Esophagus (tissue), 2 donors: ENCODE measurements around the gene CRABP2. TPM values are rescaled to one million over a fixed set of nuclear protein-coding genes. Genes with fewer than 3 reads are reported as not detected.

Experiments used
- H3K27ac ChIP-seq, 2 donors: one replicate each; pipeline ENCODE4 v1.5.1; 2013; ENCODE audit warnings: low read depth in 2 of 2, mild to moderate bottlenecking in 2 of 2, inconsistent platforms in 1 of 2, low read length in 1 of 2, moderate library complexity in 1 of 2
- H3K27me3 ChIP-seq, 2 donors: one replicate each; pipeline ENCODE4 v1.6.1; 2013; ENCODE audit warnings: low read length in 2 of 2, control low read depth in 1 of 2, mild to moderate bottlenecking in 1 of 2; ENCODE audit not compliant: insufficient read depth in 2 of 2, control insufficient read depth in 1 of 2
- H3K36me3 ChIP-seq, 2 donors: one replicate each; pipeline ENCODE4 v1.6.1; 2013; ENCODE audit warnings: low read length in 1 of 2; ENCODE audit not compliant: control insufficient read depth in 2 of 2, insufficient read depth in 2 of 2
- H3K4me1 ChIP-seq, 2 donors: one replicate each; pipeline ENCODE4 v1.6.1; 2013; ENCODE audit warnings: low read length in 1 of 2; ENCODE audit not compliant: control insufficient read depth in 2 of 2, insufficient read depth in 2 of 2
- H3K4me3 ChIP-seq, 2 donors: one replicate each; pipeline ENCODE4 v1.5.1; 2013; ENCODE audit warnings: low read length in 2 of 2, mild to moderate bottlenecking in 2 of 2, low read depth in 1 of 2, moderate library complexity in 1 of 2
- H3K9me3 ChIP-seq, 2 donors: one replicate each; pipeline ENCODE4 v1.6.1; 2013; ENCODE audit warnings: mild to moderate bottlenecking in 2 of 2, low read depth in 1 of 2, low read length in 1 of 2, moderate library complexity in 1 of 2; ENCODE audit not compliant: control insufficient read depth in 2 of 2, insufficient read depth in 1 of 2
- WGBS, 2 donors: extraction: QIAGEN DNeasy Blood & Tissue Kit; methylation state at CpG; one replicate each; pipeline ENCODE4 v1.1.7; 2013; 5-methylcytosine and 5-hydroxymethylcytosine counted together
- polyA plus RNA-seq, 2 donors: library from polyadenylated mRNA; stranded (reverse); fragments of 200-250 nt; gene quantifications; one replicate each; pipeline ENCODE4 v1.2.3, GENCODE V29; 2013
- donor health status: healthy with polysubstance abuse.
- donor health status: Bipolar disorder and iron deficiency.

The CRABP2 gene
- polyA plus RNA-seq, 2 donors = 1,310 to 1,799 TPM

DNA sequence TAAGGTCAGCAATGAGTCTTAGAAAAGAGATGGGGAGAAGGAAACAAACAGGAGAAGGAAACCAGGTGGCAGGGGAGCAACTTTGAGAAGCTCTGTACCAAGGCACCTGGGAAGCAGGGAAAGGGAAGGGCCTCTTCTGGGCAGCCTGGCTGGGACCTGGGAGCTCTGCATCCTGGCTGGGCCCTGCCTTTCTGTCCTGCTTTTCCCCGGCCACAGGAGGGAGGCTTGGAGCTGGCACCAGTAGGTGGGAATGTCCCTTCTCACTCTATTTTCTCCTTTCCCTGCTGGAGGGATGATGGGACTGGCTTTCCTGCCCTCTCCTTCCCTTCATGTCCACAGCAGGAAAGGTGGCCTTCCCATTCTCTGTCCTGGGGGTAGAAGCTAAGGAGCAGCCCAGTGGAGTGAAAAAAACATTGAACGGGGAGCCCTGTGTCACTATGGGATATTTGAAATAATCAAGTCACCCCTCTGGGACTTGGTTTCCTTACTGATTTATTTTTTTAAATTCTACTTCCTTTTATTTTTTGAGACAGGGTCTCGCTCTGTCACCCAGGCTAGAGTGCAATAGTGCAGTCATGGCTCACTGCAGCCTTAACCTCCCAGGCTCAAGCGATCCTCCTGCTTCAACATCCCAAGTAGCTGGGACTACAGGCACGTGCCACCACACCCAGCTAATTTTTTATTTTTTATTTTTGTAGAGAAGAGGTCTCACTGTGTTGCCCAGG lies 23.1 kb downstream of the CRABP2 start:
- no peaks in the 10 kb centered on the region for H3K36me3 ChIP-seq
- no peak overlapping the region for H3K27ac ChIP-seq
- no peaks in the 10 kb centered on the region for H3K27me3 ChIP-seq
- no peak overlapping the region for H3K4me3 ChIP-seq
- no peaks in the 10 kb centered on the region for H3K9me3 ChIP-seq
- peaks cover 0 to 1% of the 10 kb centered on the region in 2 donors for H3K4me1 ChIP-seq
- 59 to 75% methylated on average over 5 of the region's 5 CpGs for WGBS, 2 donors

DNA sequence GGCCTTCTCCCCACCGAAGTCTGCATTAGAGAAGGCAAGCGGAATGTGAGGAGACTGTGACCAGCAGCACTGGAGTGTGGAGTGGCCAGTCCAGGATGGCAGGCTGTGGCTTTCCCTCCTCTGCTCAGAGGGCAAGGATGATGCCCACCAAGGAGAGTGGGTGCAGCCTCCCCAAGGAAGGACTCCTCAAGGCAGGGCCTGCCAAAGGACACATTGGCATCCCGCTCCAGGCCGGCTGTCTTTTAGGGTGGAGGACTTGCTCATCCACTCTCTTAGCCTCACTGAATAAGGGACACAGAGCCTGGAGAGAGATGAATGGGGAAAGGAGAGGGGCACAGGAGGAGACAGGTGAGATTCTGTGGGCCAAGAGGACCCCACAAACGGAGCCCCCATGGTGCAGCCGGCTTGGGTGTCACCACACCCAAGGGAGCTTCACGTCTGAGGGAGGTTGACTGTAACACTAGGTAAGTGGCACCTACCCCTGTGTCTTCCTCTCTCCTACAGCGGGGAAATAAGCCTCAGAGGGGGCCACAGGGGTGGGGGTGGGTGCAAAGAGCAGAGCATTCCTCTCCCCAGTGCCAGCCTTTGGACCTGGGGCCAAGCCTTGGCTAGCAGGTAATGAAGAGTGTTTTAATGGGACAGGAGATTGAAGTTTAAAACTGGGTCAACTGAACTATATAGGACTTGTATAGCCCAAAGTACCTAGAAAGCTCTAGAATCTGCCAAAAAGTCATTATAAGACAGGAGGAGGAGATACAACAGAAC lies 24.0 kb downstream of the CRABP2 start:
- H3K4me1 ChIP-seq = peaks cover 0 to 5% of the 10 kb centered on the region in 2 donors
- no peak overlapping the region for H3K4me3 ChIP-seq
- H3K27me3 ChIP-seq = no peaks in the 10 kb centered on the region
- no peaks in the 10 kb centered on the region for H3K36me3 ChIP-seq
- no peaks in the 10 kb centered on the region for H3K9me3 ChIP-seq
- 77 to 82% methylated on average over 8 of the region's 8 CpGs for WGBS, 2 donors
- no peak overlapping the region for H3K27ac ChIP-seq

DNA sequence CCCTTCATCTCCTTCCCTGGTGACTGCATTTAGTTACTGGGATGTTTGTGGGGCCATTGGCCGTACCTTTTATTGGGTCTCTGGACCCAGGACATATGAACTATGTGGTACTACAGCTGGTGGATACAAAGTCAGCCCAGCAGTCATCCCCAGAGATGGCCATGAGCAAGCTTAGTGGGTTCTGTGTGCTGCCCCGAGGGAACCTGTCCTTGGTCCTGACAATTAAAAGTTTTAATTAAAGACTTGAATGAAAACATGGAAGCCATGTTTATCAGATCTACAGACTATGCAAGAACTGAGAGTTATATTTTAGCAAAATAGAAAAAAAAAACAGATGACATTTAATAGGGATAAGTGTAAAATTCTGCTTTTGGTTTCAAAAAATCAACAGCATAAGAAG lies 25.3 kb downstream of the CRABP2 start:
- H3K9me3 ChIP-seq = no peaks in the 10 kb centered on the region
- no peak overlapping the region for H3K4me3 ChIP-seq
- peaks cover 0 to 6% of the 10 kb centered on the region in 2 donors for H3K27me3 ChIP-seq
- no peak overlapping the region for H3K27ac ChIP-seq
- H3K36me3 ChIP-seq = no peaks in the 10 kb centered on the region
- 51 to 63% methylated on average over 2 of the region's 2 CpGs for WGBS, 2 donors
- peaks cover 0 to 5% of the 10 kb centered on the region in 2 donors for H3K4me1 ChIP-seq

DNA sequence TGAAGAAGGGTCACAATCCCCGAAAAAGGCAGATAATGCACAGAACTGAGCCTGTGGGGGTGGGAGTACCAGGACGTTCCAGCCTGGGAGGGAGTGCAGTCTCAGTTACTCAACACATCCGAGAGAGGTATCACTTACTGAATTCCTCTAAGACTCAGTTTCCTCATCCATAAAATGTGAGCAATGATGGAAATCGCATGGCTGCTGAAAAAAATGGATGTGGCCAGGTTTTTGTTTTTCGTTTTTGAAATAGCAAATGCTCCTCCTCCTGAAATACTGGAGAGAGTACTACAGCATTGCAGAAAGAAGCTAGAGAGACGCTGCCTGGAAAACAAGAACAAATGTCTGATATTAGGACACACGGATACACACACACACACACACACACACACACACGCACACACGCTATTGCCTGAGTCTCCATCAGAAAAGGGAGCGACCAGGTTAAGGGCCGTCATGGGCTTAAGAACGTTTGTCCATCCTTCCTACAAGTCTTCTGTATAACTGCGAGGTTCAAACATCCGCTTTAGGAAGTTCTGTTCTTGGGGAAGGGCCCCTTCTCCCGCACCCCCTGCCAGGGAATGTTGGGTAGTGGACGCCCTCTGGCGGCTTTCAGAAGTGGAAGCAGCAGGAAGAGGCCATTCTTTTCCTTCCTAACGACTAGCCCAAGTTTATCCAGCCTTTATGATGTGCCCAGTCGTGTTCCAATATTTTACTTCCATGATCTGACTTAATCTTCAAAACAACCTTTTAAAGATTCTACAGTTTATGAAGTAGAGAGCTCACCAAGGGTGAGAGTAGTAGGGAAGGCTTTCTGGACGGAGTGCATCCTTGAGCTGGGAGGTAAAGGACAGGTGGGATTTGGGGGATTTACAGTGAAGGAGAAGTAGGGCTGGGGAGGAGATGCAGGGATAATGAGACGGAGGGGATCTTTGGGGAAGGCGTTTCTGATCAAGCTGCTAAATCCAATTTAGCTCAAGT lies 27.5 kb downstream of the CRABP2 start:
- 3 to 4% methylated on average over 22 of the region's 22 CpGs for WGBS, 2 donors
- Histone ChIP-seq H3K9me3 (no peaks in the 10 kb centered on the region), H3K27me3 (peaks cover 0 to 6% of the 10 kb centered on the region in 2 donors), H3K27ac (peak overlapping the region; percentile 5 to 13), H3K4me3 (no peak overlapping the region), H3K4me1 (peaks cover 0 to 5% of the 10 kb centered on the region in 2 donors), H3K36me3 (no peaks in the 10 kb centered on the region)

DNA sequence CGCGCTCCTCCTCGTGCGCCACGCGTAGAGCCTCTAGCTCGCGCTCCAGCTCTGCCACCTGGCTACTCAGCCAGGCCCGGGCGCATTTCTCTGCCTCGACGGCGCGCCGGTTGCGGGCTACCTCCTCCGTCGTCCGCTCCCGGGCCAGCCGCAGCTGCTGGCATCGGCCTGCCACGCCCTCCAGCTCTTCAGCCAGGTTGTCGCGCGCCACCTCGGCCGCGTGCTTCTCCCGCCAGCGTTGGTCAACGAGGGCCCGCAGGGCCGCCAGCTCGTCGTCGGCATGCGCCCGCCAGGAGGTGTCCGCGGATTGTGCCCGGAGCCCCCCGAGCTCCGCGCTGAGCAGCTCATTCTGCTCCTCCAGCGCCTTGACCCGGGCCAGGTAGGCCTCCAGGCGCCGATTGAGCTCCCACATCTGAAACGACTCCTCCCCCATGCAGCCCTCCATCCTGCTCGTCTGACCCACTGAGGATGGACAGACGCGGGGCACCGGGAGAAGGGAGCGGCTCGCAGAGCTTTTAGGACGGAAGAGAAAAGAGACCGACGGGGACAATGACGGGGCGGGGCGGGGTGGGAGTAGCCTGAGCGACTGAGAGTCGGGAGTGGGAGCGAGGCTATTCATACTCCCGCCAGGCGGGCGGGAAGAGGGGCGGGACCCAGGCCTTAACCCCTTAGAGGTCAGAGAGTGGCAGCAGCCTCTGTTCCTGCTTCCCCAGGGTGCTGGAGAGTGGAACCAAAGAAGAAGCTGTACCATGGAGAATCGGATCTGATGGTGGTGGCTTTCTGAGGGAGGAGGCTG lies 28.4 kb downstream of the CRABP2 start, which contains the start of gene NES:
NES (minus strand) TSS at position 588 of the 796 bp plus-strand sequence; CDS start at position 445, 143 bp downstream.
- WGBS, 2 donors = 2% methylated on average over 70 of the region's 70 CpGs
- Histone ChIP-seq H3K4me3 (peak within 1 kb of the TSS; percentile 30 to 34), H3K4me1 (peaks cover 0 to 5% of the 10 kb centered on the region in 2 donors), H3K9me3 (no peaks in the 10 kb centered on the region), H3K36me3 (no peaks in the 10 kb centered on the region), H3K27me3 (peaks cover 0 to 6% of the 10 kb centered on the region in 2 donors), H3K27ac (peak within 1 kb of the TSS; percentile 5 to 43)

DNA sequence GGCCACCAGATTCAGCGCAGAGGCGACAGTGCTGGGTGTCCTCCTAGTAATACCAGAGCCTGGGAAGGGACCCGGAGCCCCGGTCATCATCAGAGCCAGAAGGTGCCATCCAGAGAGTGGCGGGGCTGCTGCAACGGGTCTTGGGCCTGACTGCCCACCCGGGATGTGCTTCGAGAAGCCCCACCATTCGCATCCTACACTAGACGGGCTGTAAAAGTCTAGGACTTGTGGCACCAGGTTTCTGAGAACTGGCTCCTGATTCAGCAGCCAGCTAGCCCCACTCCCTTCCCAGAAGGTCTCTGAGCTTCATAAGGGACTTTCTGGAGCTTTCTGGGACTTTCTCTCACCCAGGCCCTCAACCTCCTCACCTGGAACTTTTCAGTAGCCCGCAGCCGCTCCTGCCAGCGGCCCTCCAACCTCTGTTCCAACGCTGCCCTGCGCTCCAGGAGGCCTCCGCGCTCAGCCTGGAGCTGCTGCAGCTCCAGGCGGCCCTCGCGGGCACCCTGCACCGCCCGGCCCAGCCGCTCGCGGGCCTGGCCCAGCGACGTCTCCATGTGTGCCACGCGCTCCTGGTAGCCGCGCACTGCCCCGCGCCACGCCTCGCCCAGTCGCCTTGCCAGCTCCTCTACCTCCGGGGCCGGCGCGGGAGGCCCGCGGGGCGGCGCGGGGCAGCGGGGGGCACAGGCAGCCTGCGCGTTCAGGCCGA lies 29.1 kb downstream of the CRABP2 start:
- H3K9me3 ChIP-seq = no peaks in the 10 kb centered on the region
- H3K4me3 ChIP-seq = peak overlapping the region; percentile 30 to 34
- peak overlapping the region in 1 of 2 donors; percentile 43 for H3K27ac ChIP-seq
- no peaks in the 10 kb centered on the region for H3K36me3 ChIP-seq
- peaks cover 0 to 6% of the 10 kb centered on the region in 2 donors for H3K27me3 ChIP-seq
- WGBS, 2 donors = 19% methylated on average over 48 to 49 of the region's 49 CpGs
- H3K4me1 ChIP-seq = peaks cover 0 to 5% of the 10 kb centered on the region in 2 donors

DNA sequence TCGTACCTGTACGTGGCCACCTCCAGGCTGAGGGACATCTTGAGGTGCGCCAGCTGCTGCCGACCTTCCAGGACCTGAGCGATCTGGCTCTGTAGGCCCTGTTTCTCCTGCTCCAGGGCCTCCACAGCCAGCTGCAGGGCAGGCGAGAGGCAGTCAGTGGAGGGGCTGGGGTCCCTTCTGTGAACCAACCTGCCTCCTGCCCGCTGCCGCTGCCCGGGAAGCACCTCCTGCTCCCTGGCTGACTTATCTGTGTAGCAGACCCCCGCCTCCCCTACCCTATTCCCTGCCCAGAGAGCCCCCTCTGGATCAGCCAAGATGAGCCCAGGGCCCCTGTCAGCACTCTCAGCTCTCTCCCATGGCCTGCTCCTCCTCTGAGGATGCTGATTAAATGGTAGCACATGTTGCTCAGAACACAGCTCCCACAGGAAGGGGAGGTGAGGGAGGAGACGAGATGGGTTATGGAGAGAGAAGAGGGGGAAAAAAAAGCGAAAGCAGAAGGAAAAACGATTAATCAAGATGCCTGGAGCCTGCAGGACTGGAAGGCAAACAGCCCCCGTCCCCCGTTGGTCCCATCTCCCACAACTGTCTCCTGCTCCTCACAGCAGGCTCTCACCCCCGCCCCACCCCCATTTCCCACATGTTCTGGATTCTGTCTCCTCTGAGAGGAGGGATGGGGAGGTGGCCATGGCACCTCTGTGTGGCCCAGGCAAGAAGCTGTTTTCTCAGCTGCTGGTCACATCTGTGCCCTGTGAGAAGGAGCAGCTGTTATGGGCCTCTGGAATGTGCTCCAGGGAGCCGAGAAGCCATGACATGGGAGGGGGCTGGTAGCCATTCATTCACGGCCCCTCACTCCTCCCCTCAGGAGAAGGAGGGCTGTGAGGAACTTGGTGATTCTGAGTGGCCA lies 29.9 kb downstream of the CRABP2 start:
- peaks cover 0 to 6% of the 10 kb centered on the region in 2 donors for H3K27me3 ChIP-seq

More for the DNA sequence above, 29.9 kb downstream of the CRABP2 start:
- H3K27ac ChIP-seq = peak overlapping the region in 1 of 2 donors; percentile 1
- H3K36me3 ChIP-seq = no peaks in the 10 kb centered on the region
- no peaks in the 10 kb centered on the region for H3K9me3 ChIP-seq
- WGBS, 2 donors = 67 to 70% methylated on average over 18 of the region's 18 CpGs
- H3K4me1 ChIP-seq = peaks cover 0 to 5% of the 10 kb centered on the region in 2 donors
- peak overlapping the region in 1 of 2 donors; percentile 11 for H3K4me3 ChIP-seq
